ENCODE results near the gene CENPT.

CENPT gene

DNA sequence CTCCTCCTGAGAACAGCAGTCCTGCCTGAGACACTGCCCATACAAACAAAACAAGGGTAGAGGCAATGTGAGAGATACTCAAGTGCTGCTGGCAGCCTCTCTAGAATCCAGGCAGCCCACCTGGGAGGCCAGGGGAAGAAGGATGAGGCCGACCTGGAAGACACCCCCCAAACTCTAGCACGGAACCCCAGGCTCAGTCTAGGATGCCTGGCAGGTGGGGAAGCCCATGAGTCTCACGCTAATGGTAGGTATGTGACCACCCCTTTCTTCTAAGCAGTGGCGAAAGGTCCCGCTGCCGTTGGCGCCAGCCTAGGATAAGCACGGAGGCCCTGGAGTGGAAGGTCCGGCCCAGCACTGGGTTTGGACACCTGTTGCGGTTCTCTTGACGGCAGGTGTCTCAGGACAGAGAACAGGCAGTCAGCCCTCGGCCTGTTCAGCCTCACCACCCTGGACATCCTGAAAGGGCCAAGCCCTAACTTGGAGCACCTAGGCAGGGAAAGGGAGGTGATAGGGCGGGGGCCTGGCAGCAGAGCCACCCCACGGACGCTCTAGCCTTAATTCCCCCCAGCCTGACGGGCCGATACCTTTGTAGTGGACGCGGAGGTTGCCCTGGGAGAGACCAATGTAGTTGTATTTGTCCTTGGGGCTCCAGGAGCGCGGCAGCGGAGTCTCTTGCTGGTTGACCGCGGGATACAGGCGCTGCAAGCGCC, 41.6 kb downstream of the CENPT start:
- DNase-seq, result no peak

DNA sequence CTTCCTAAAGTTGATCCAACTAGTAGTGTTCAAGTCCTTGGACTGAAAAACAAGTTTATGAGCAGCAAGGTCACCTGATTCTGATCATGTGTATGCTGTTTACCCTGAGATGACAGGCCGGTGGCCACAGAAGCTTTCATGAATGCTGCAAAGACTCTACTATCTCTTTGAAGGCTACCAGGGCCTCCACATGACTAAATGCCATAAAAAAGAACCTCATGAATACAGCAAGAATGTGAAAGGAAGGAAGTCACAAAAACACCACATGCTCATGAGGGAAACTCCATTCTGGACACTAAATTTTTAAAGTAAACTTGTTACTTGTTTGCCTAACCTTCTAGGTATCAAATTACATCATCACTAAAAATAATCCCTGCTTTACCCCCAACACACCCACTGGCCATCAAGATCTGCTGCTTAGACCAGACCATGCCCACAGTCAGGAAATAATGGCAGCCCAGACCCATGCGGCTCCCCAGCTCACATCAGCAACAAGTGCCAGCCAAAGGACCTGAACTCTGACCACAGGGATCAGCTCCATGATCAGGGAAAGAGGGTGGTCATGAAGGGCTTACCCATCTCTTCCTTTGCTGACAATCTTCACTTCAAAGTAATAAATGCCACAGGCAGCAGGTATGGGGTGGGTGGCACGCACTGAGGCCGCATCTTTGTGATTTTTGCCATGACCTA, 42.5 kb downstream of the CENPT start:
- DNase-seq, result no peak

DNA sequence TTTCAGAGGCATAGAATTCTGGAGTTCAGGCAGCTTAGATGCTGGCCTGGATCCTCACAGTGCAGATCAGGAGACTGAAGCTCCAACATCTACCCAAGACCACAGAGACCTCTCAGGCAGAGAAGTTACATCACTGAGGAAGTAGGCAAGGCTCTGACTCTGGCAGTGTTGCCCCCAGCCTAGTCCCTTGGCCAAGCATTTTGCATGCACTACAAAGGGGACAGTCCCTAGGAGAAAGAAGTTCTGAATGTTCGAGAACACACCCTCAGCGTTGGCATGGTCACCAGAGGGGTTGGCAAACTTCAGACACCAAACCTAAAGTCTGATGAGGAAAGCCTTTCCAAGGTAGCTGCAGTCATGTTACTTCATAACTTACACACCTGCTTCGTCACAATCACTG, 43.6 kb downstream of the CENPT start:
- no peak for DNase-seq

DNA sequence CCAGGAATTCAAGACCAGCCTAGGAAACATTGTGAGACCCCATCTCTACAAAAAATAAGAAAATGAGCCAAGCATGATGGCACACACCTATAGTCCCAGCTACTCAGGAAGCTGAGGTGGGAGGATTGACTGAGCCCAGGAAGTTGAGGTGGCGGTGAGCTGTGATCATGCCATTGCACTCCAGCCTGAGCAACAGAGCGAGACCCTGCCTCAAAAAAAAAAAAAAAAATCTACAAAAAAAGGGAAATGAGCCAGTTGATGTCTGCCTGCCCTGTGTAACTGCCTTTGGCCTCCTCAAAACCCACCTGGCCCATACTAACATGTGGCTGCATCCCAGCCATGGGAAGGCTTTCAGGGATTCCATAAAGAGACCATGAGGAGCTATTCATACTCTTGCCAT, 45.6 kb downstream of the CENPT start:
- DNase-seq, result no peak

DNA sequence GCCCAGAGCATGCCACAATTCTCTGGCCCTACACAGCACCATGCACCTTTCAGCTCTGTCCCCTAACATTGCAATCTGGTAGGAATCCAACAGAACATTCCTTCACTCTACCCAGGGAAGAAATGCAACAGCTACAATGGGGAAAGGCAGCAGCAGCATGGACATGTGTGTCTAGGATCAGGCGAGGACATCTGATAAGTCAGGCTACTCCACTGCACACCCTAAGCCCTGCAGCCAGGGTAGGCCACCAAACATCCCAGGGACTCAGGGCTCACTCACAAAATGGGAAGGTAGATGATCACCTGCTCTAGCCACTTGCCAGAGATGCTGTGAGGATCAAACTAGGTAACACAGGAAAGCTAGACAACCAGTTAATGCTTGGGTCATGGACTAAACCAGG, 46.3 kb downstream of the CENPT start:
- DNase-seq, result no peak

DNA sequence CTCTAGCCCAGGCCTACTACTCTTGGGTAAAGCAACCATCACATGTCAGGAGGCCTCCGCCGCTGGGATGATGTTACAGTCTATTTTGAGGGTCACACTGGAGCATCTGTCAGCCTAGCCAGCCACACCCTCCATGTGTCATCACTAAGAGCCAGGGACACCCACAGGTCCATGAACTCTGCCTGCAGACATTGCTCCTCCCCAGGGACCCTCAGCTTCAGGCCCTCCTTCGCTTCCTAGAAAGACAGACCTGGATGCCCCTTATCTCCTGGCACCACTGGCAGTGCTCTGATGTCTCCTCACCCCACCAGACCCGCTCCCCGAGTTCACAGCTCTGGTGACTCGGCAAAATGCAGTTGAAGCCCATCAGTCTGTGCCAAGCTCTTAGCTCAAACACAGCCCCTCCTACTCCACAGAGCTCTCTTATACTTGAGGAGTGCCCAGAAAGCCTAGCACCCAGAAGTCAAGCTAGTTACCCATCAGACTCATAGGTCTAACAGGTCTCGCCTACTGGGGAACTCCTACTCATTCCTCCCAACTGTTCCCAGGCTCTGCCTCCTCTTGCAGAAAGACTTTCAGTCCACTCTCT, 47.1 kb downstream of the CENPT start:
- DNase-seq, result no peak

DNA sequence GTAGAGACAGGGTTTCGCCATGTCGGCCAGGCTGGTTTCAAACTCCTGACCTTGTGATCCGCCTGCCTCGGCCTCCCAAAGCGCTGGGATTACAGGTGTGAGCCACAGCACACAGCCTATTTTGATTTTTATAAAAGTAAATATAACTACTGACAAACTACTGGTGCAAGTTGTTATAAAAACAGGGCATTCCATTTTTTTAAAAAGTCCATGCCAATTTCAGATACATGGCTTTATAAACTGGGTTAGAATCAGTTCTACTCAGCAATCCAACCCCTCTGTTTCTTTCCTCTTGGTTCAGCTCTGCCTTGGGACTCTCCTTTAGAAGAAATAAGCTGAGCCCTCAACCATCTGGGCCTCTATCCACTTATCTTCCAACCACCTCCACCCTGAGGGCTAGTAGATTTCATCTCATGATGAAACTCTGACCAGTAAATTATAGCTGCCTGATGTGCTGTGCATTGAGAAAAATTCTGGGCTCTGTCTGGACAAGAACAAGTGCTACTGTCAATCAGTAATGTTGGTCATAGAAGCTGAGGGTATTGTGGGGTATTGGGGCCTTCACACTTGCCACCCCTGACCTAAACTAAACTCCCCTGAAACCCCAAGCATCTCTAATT, 51.3 kb downstream of the CENPT start:
- DNase-seq, result no peak

DNA sequence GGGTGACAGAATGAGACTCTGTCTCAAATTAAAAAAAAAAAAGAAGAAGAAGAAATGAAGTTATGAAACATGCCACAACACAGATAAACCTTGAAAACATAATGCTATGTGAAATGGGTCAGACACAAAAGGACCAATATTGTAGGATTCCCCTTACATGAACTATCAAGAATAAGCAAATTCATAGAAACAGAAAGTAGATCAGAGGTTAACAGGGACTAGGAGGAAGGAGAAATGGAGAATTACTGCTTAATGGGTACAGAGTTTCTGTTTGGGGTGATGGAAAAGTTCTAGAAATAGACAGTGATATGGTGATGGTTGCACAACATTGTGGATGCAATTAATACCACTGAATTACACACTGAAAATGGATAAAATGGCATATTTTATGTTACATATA, 57.4 kb downstream of the CENPT start:
- DNase-seq, result no peak

DNA sequence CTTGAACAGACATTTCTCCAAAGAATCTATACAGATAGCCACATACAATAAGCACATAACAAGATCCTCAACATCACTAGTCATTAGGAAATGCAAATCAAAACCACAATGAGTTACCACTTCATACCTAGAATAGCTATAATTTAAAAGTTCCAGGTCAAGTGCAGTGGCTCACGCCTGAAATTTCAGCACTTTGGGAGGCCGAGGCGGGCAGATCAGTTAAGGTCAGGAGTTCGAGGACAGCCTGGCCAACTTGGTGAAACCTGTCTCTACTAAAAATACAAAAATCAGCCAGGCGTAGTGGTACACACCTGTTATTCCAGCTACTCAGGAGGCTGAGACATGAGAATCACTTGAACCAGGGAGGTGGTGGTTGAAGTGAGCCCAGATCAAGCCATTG, 61.0 kb downstream of the CENPT start:
- no peak for DNase-seq

DNA sequence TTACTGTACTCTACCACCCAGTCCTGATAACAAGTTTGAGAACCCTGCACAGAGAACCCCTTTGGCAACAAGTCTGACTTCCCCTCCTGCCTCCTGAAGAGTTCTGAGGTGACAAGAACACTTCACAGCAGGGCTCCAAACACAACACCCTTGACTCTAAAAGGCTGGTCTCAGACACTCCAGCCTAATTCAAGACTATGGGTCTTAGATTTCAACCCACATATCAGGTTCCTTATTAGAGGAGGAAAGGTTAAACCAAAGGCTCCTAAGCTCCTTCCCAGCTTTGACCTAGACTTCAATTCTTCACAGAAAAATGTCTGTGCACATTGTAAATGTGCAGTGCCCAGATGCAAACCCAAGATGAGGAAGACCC, 64.2 kb downstream of the CENPT start:
- no peak for DNase-seq

DNA sequence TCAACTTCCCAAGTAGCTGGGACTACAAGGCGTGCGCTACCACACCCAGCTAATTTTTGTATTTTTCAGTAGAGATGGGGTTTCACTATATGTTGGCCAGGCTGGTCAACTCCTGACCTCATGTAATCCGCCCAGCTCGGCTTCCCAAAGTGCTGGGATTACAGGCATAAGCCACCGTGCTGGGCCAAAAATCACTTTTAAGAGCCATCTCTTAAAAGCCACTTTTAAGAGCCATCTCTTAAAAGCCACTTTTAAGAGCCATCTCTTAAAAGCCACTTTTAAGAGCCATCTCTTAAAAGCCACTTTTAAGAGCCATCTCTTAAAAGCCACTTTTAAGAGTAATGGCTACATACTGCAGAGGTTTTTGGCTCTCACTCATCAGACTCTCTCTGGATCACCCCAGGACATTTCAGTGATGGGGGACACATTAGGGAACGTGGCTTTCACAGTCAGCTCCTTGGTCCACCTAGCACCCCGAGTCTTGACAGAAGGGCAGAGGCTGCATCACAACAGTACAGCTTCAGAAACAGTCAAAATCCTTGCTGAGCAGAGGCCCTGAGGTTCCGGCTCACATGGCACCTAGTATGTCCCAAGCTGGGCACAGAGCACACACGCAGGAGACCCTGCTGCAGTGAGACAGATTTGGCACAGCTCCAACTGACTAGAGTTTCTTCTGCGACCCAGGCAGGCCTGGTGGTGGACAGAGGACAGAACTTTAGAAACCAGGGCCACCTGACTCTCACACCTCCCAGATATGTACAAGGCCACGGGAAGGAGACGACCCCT, 64.7 kb downstream of the CENPT start:
- DNase-seq, result no peak

DNA sequence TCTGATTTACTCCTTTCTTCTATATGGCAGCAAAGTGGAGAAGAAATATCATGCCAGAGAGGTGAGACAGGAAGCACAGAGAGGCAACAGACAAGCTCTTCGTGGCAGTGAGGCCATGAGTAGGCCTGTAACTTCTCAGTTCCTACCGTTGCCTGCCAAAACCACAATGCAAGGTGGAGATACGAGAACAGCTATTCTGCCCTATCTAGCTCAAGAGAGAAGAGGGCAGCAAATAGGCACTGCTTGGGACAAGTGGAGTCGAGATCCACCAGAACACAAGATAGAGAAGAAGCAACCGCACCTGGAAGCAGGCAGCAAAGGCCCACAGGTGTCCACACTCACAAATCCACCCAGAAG, 66.0 kb downstream of the CENPT start:
- no peak for DNase-seq

DNA sequence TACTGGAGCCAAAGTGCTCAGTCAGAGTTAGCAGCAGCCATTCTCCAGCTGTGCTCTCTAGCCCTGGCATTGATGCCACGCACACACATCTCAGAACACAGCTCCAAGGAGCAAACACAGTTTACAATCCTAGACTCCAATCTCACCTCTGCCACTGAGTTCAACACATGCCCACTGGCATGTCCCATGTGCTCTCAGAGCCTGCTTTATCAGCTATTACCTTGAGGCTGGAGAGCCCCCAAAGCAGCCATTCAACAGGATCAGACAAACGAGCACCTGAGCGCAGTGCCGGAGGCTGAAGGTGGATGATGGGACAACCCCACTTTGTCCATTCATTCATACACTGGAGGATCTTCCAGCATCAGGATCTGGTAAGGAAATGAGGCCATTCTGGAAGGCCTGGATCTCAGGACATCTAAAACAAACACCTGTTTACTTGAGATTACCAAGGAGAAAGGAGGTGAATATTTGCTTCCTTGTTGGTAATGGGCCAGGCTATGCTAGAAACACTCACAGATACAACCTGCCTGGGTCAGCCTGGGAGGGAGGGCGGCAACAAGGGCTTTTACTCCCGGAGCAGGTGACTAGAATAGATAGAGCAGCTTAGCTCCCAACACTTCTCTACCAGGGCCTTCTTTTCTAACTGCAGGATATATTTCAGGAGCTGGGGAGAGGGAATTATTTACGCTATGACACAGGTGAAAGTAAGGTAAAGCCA, 66.5 kb downstream of the CENPT start:
- DNase-seq, result no peak

DNA sequence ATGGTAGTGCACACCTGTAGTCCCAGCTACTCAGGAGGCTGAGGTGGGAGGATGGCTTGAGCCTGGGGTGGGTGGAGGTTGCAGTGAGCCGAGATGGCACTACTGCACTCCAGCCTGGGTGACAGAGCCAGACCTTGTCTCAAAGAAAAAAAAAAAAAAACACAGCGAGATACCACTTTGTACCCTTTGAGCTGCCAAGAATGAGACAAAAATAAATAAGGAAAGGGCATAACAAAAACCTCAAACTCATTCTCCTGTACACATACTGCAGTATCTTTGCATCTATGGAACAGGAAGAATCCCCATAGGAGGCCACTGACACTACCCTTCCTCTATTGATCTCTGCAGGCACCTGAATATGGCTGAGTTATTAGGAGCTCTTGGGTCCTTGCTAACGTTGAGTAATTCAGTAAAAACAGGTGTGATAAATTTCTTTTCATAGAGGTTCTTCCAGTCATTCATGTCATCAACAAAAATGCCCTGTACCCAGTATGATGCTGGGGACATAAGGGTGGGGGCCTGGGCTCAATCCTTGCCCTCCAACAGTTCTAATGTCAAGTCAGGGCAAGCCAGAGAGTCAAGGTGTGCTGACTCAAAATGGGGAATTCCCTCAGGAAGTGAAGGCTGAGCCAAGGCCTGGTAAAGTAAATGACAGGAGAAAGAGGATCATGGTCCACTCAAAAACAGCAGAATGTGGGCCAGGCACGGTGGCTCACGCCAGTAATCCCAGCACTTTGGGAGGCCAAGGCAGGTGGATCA, 68.1 kb downstream of the CENPT start:
- no peak for DNase-seq
